Endothelial cell of umbilical vein (primary cell): ENCODE measurements around the gene SCG2. TPM values are rescaled to one million over a fixed set of nuclear protein-coding genes. Genes with fewer than 3 reads are reported as not detected.

Experiments
- BruUV-seq: library from RNA; stranded (reverse); fragments of 400-500 nt; replicated peaks from 2 replicates; lab custom pipeline; 2021; lab: Mats Ljungman, UMichigan
- CTCF ChIA-PET: fragments of 300-600, 350-600 bp; sonication (Branson Sonifier 250); formaldehyde crosslinking; loops from one replicate; lab custom pipeline; 2021; ENCODE audit warnings: antibody characterized with exemption, inconsistent platforms; lab: Charles Lee
- POLR2A ChIA-PET: fragments of 300-600, 350-600 bp; sonication (Branson Sonifier 250); formaldehyde crosslinking; loops from one replicate; lab custom pipeline; 2021; ENCODE audit warnings: antibody characterized with exemption, inconsistent platforms; lab: Charles Lee
- DNase-seq: peaks from one replicate; pipeline ENCODE4 v3.0.0-alpha.2; 2011; ENCODE audit warnings: low read depth, low spot score
- FAIRE-seq: peaks from 2 replicates; lab custom pipeline; 2011; peaks lifted over from hg19 to GRCh38; lab: Jason Lieb, UNC
- H2AFZ ChIP-seq: 2 replicates; pipeline ENCODE4 v1.6.0; 2012; ENCODE audit warnings: low read depth, low read length, control low read depth, inconsistent platforms
- H3K27ac ChIP-seq: 2 replicates; pipeline ENCODE4 v1.5.1; 2011; ENCODE audit warnings: low read depth, mild to moderate bottlenecking, control low read depth, low read length, moderate library complexity; ENCODE audit not compliant: insufficient read depth
- H3K27me3 ChIP-seq, 2 experiments: 2 replicates each; pipeline versions ENCODE4 v1.6.0 to v1.6.1; 2011; ENCODE audit warnings: low read length in 2 of 2, mixed read lengths in 1 of 2; ENCODE audit not compliant: control insufficient read depth in 2 of 2, insufficient read depth in 2 of 2
- H3K36me3 ChIP-seq, 2 experiments: 2 replicates in 1 of 2; 3 replicates in 1 of 2; pipeline ENCODE4 v1.5.1; 2011; ENCODE audit warnings: low read length in 2 of 2, mild to moderate bottlenecking in 1 of 2, moderate library complexity in 1 of 2; ENCODE audit not compliant: control insufficient read depth in 2 of 2, insufficient read depth in 2 of 2; ENCODE audit errors: extremely low read depth in 1 of 2
- H3K4me1 ChIP-seq: 3 replicates; pipeline ENCODE4 v1.5.1; 2011; ENCODE audit warnings: mild to moderate bottlenecking, low read length; ENCODE audit not compliant: control insufficient read depth, insufficient read depth; ENCODE audit errors: extremely low read depth
- H3K4me2 ChIP-seq: 2 replicates; pipeline ENCODE4 v1.6.1; 2011; ENCODE audit warnings: low read length, control low read depth, mixed read lengths; ENCODE audit not compliant: insufficient read depth
- H3K4me3 ChIP-seq, 3 experiments: fragments of 200-600 bp in 1 of 3; sonication (generic), shearing (Covaris generic) in 1 of 3; replicated peaks in 1 of 3; 2 replicates each; pipeline ENCODE4 v1.5.1; 2011 to 2016; ENCODE audit warnings: control low read depth in 3 of 3, low read length in 3 of 3, mild to moderate bottlenecking in 2 of 3, inconsistent platforms in 1 of 3, low read depth in 1 of 3, moderate library complexity in 1 of 3; ENCODE audit not compliant: insufficient read depth in 1 of 3
- H3K79me2 ChIP-seq: 2 replicates; pipeline ENCODE4 v1.6.0; 2012; ENCODE audit warnings: low read length, inconsistent platforms; ENCODE audit not compliant: control insufficient read depth, insufficient read depth
- H3K9ac ChIP-seq: replicated peaks from 2 replicates; pipeline ENCODE3; 2011; ENCODE audit warnings: low read length, control low read depth; ENCODE audit not compliant: insufficient read depth; ENCODE audit errors: extremely low read depth
- H3K9me1 ChIP-seq: replicated peaks from 3 replicates; pipeline ENCODE4 v1.6.0; 2011; ENCODE audit warnings: mild to moderate bottlenecking, low read length; ENCODE audit not compliant: control insufficient read depth, insufficient read depth; ENCODE audit errors: extremely low read depth
- H3K9me3 ChIP-seq: replicated peaks from 2 replicates; pipeline ENCODE4 v1.5.1; 2012; ENCODE audit warnings: low read length, inconsistent platforms; ENCODE audit not compliant: control insufficient read depth, insufficient read depth
- H4K20me1 ChIP-seq: replicated peaks from 2 replicates; pipeline ENCODE3; 2011; ENCODE audit warnings: mild to moderate bottlenecking, low read length; ENCODE audit not compliant: control insufficient read depth, insufficient read depth; ENCODE audit errors: extremely low read depth
- CTCF ChIP-seq, 2 donors: IDR thresholded peaks; 1 replicate in 1 of 2; 2 replicates in 1 of 2; pipeline ENCODE4 v1.5.1; 2011; ENCODE audit warnings: low read length in 2 of 2, mild to moderate bottlenecking in 2 of 2, moderate library complexity in 2 of 2, control low read depth in 1 of 2, inconsistent platforms in 1 of 2, low read depth in 1 of 2; ENCODE audit not compliant: insufficient read depth in 1 of 2; ENCODE audit errors: extremely low read depth in 1 of 2
- EZH2 ChIP-seq: IDR thresholded peaks from 2 replicates; pipeline ENCODE4 v1.6.1; 2012; ENCODE audit warnings: borderline replicate concordance, low read depth, mild to moderate bottlenecking, moderate library complexity, low read length, inconsistent platforms; ENCODE audit not compliant: severe bottlenecking
- FOS ChIP-seq: IDR thresholded peaks from 2 replicates; pipeline ENCODE4 v1.6.1; 2011; ENCODE audit warnings: mild to moderate bottlenecking, low read length, moderate library complexity, borderline replicate concordance; ENCODE audit not compliant: insufficient read depth
- JUN ChIP-seq: IDR thresholded peaks from 2 replicates; pipeline ENCODE4 v1.6.1; 2011; ENCODE audit warnings: borderline replicate concordance, low read depth; ENCODE audit not compliant: insufficient read length, insufficient read depth
- MYC ChIP-seq: IDR thresholded peaks from one replicate; pipeline ENCODE4 v1.6.1; 2011; ENCODE audit warnings: mild to moderate bottlenecking, low read depth, low read length
- POLR2A ChIP-seq: IDR thresholded peaks from 2 replicates; pipeline ENCODE4 v1.6.1; 2012; ENCODE audit warnings: low read depth, mild to moderate bottlenecking, control low read depth, low read length
- dilution Hi-C: fragments of 300-500 bp; cut with MboI; formaldehyde crosslinking; loops from one replicate; pipeline ENCODE4 v1.15.0; 2019; ENCODE audit warnings: low sequenced_read_pairs; ENCODE audit not compliant: extremely low pct_ligation_motif_present
- intact Hi-C: fragments of 100-400 bp; cut with micrococcal nuclease; formaldehyde crosslinking; loops from one replicate; pipeline ENCODE4 v1.10.0; 2022
- polyA plus RNA-seq, 4 experiments: library from polyadenylated mRNA; depleted of rRNA in 3 of 4; stranded (reverse) in 3 of 4; unstranded in 1 of 4; fragments of >200 nt; gene quantifications; 2 replicates each; pipeline versions ENCODE4 v1.2.1 to v1.2.3, GENCODE V29; 2011 to 2012; ENCODE audit warnings: missing spikeins in 1 of 4
- total RNA-seq: library from RNA; stranded (reverse); gene quantifications from 2 replicates; pipeline ENCODE4 v1.2.3, GENCODE V29; 2021

SCG2 gene
- total and polyA plus RNA-seq, 2 donors (not counting 3 experiments of a cell fraction or from before 2014, with no cell fraction given) = not detected

- FAIRE-seq = no peak
- intact Hi-C loops (no loop called here), dilution Hi-C loops (no loop called here)
- no TSS peak for BruUV-seq
- peaks cover 0 to 3% of the 10 kb centered on the region in 2 experiments for H3K27me3 ChIP-seq
- TF ChIP-seq EZH2 = no peak
- H3K9me1 ChIP-seq = no peaks in the 10 kb centered on the region
- no peak overlapping the region for H3K27ac ChIP-seq
- H3K4me1 ChIP-seq = no peaks in the 10 kb centered on the region
- DNase-seq = no peak
- H3K36me3 ChIP-seq = no peaks in the 10 kb centered on the region
- H3K79me2 ChIP-seq = no peaks in the 10 kb centered on the region
- POLR2A ChIA-PET = interaction anchor here (0.7 kb wide), 1 partner anchor 184 kb away, joined by 3 read pairs; no protein-coding TSS in a partner anchor
- no peaks in the 10 kb centered on the region for H3K9me3 ChIP-seq
- H3K4me3 ChIP-seq = no peak overlapping the region
- no peak overlapping the region for H3K4me2 ChIP-seq
- CTCF ChIA-PET = no interaction called here
- no peak overlapping the region for H3K9ac ChIP-seq
- no peak overlapping the region for H2AFZ ChIP-seq
- H4K20me1 ChIP-seq = no peaks in the 10 kb centered on the region
These were observed 47.7 kb upstream of the SCG2 start for GRCh38 chr2:223649554-223650533.

- DNase-seq (no peak), FAIRE-seq (no peak)
- H3K36me3 ChIP-seq = no peaks in the 10 kb centered on the region
- dilution Hi-C loops (no loop called here), intact Hi-C loops (no loop called here)
- no peak overlapping the region for H2AFZ ChIP-seq
- no peaks in the 10 kb centered on the region for H3K79me2 ChIP-seq
- no peak overlapping the region for H3K9ac ChIP-seq
- H4K20me1 ChIP-seq = no peaks in the 10 kb centered on the region
- POLR2A ChIA-PET = interaction anchor here (0.7 kb wide), 1 partner anchor 183 kb away, joined by 3 read pairs; no protein-coding TSS in a partner anchor
- no peak overlapping the region for H3K27ac ChIP-seq
- H3K9me1 ChIP-seq = no peaks in the 10 kb centered on the region
- TF ChIP-seq CTCF (IDR thresholded peaks at IDR 0.05; ENCODE audit: extremely low read depth in 1 of 2, insufficient read depth in 1 of 2, low read depth in 1 of 2, low read length in 2 of 2) (no peak), FOS (no peak), POLR2A (no peak), MYC (no peak), JUN (no peak)
- no peak overlapping the region for H3K4me3 ChIP-seq
- CTCF ChIA-PET = no interaction called here
- H3K4me1 ChIP-seq = no peaks in the 10 kb centered on the region
- no peaks in the 10 kb centered on the region for H3K9me3 ChIP-seq
- H3K4me2 ChIP-seq = no peak overlapping the region
- H3K27me3 ChIP-seq = peaks cover 0 to 3% of the 10 kb centered on the region in 2 experiments
- BruUV-seq = no TSS peak
These were observed 46.6 kb upstream of the SCG2 start for GRCh38 chr2:223648755-223649154.
